Fibroblast of villous mesenchyme (primary cell): ENCODE data around the gene DSG3. TPM values are rescaled to one million over a fixed set of nuclear protein-coding genes. Genes with fewer than 3 reads are reported as not detected.
"Not testable (repeated sequence)": the region's sequence is repeated elsewhere in the genome, so short reads cannot be mapped to it uniquely, and the experiment has no call there.

Source experiments
- DNase-seq: peaks from one replicate; pipeline ENCODE4 v3.0.0-alpha.2; 2010; ENCODE audit warnings: low read depth
- H3K4me3 ChIP-seq: 2 replicates; pipeline ENCODE4 v1.5.1; 2011; ENCODE audit warnings: low read depth, mild to moderate bottlenecking, low read length
- total RNA-seq: library from RNA; depleted of rRNA; stranded (reverse); fragments of >200 nt; gene quantifications from 2 replicates; pipeline ENCODE4 v1.2.3, GENCODE V29; 2012
- TF ChIP-seq, protein P1 (sequence below): IDR thresholded peaks from 2 replicates; pipeline ENCODE4 v1.5.1; 2012; ENCODE audit warnings: low read depth, mild to moderate bottlenecking, low read length; ENCODE audit not compliant: insufficient read depth

DSG3 gene
- total RNA-seq, 1 donor: under 0.01 TPM

DNA sequence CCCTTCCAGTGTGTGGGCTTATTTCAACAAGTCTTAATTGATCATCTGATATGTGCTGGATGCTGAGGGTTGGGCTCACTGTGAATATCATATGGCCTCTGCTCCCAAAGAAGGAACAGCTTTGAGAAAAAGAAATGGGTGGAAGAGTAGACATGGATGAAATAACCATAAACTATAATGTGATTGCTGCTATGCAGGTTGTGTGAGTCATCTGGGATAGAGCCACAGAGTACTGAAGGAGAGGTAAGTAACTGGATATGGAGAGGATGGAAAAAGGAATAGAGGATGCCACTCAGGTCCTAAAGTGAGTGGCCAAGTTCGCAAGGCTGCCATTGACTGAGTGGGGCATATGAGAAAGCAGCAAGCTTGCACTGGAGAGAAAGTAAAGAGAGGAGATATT is 41.8 kb downstream of the DSG3 start:
- TF ChIP-seq, protein P1, sequence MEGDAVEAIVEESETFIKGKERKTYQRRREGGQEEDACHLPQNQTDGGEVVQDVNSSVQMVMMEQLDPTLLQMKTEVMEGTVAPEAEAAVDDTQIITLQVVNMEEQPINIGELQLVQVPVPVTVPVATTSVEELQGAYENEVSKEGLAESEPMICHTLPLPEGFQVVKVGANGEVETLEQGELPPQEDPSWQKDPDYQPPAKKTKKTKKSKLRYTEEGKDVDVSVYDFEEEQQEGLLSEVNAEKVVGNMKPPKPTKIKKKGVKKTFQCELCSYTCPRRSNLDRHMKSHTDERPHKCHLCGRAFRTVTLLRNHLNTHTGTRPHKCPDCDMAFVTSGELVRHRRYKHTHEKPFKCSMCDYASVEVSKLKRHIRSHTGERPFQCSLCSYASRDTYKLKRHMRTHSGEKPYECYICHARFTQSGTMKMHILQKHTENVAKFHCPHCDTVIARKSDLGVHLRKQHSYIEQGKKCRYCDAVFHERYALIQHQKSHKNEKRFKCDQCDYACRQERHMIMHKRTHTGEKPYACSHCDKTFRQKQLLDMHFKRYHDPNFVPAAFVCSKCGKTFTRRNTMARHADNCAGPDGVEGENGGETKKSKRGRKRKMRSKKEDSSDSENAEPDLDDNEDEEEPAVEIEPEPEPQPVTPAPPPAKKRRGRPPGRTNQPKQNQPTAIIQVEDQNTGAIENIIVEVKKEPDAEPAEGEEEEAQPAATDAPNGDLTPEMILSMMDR: no peak
- H3K4me3 ChIP-seq: no peak overlapping the region
- DNase-seq: no peak

DNA sequence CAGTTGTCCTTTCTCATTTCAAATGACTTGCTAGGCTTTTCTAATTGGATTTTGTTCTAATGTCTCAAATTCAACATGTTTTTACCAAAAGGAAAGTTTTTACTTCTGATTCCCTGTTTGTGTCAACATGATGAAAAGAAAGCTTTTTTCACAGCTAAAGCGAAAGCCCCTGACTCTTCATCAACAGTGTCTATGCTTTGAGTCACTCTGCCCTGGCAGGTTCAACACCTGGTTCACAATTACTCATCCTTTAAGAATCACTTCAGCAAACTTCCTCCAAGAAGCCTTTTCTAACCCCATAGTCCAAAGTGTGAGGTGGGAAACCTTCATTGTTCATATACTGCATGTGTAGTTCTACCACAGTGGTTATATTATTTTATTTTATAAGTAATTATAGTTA is 42.8 kb downstream of the DSG3 start:
- no peak overlapping the region for H3K4me3 ChIP-seq
- TF ChIP-seq, protein P1: no peak
- no peak for DNase-seq

DNA sequence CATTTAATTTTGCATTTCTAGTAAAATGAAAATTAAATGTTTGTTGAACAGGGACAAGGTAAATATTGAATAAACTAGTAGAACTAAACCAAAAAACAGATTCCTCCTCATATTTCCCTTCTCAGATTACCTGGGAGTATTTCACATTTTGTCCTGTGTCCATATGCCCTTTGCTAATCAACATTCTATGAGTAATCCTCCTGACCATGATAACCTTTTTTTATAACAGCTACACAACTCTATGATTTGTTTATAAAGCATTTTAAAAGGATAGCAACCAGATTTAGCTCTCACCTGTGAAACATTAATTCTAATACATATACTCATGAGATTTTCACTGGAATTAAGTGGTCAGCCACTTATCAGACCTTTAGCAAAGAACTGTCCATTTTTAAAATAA is 43.3 kb downstream of the DSG3 start:
- no peak for DNase-seq
- no peak overlapping the region for H3K4me3 ChIP-seq
- TF ChIP-seq, protein P1: no peak

DNA sequence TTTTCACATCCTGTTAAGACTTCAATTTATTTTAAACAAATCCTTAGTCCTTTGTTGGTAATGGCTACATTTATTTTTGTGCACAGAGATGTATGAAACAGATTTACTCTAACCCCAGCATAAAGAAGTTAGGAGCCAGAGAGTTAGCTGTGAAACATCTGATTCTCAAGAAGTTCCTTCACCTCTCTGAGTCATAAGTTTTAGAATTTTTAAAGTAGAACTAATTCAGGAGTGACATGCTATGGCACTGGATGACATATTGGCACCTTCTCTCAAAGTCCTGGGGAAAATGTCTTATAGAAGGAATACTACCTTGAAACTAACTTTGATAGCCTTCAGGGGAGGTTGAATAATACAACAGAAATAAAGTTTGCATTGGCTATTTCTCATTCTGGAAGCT is 44.0 kb downstream of the DSG3 start:
- TF ChIP-seq, protein P1: no peak
- no peak overlapping the region for H3K4me3 ChIP-seq
- no peak for DNase-seq

DNA sequence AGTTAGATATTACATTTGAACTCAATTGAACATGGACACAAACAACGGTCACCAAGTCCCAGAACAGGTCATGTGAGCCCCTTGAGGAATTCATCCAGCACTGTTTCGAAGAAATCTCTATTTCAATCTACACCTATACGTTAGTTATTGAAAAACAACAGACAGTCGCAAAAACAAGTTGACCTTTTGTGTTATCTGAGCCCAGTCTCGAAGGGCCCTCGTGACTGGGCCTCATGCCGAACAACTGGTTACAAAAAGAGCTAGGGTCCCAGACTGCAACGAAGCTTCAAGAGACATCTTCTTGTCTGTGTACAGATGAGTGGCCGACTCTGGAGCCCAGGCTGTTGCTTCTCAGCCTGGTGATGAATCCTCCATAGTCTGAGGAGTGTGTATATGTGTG is 45.1 kb downstream of the DSG3 start:
- no peak for DNase-seq
- TF ChIP-seq, protein P1: no peak
- H3K4me3 ChIP-seq: no peak overlapping the region

DNA sequence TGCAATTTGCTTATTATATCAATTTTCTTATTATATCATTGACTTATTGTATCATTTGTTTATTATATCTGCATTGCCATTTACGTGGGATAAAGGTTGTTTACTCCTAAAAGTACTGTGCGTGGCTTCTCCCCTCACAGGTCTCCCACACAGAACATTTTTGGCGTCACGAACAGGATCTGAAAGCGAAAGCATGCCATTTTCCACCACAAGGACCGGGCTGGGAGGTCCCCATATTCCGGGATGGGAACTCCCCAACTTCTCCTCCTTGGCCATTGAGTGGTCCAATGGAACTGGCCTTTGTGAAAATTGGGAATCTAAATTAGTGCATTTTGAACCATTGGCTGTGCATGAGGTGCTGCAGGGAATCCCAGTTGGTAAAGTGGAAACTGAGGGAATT is 45.6 kb downstream of the DSG3 start:
- TF ChIP-seq, protein P1: no peak
- DNase-seq: no peak

DNA sequence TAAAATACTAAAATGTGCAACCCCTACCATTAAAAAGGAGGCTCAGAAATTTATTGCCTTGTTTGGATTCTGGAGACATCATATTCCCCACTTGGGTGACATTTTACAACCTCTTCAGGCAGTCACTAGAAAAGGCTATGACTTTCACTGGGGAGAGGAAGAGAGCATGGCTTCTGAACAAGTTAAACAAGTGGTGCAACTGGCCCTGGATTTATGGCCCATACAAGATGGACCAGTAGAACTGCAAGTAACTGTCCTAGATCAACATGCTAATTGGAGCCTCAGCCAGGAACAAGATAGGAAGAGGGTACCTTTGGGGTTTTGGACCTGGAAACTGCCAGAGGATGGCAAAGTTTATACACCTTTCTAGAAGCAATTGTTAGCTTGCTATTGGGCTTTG is 46.4 kb downstream of the DSG3 start:
- H3K4me3 ChIP-seq: no peak overlapping the region
- no peak for DNase-seq
- TF ChIP-seq, protein P1: no peak

More for the DNA sequence above, 45.6 kb downstream of the DSG3 start:
- no peak overlapping the region for H3K4me3 ChIP-seq

DNA sequence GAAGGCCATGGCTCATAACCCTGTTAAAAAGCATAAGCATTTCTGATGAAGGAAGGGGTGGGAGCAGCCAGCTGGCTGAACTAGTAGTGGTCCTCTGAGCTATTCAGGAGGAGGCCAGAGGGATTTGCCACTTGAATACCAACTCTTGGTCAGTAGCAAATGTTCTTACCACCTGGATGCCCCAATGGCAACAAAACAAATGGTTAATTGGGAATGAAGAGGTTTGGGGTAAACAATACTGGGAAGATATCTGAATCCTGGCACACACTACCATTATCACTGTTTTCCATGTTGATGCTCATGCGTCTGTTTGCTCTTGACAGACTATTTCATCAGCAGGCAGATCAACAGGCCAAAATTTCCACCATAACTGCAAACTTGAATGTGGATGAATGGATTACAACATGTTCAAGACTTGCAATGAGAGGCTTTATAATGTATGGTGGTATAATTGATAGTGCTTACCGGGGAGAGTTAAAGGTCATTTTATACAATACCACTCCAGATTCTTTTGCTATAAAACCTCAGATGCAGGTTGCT is 47.2 kb downstream of the DSG3 start:
- H3K4me3 ChIP-seq, DNase-seq: not testable (repeated sequence)
